CD4-positive, alpha-beta T cell treated with Interleukin-21 for 1 hour (primary cell): Measurements from ENCODE around the gene KCNK2.

Experiments used
- DNase-seq: peaks from one replicate; pipeline ENCODE4 v3.0.0-alpha.2; 2020

KCNK2 gene

DNA sequence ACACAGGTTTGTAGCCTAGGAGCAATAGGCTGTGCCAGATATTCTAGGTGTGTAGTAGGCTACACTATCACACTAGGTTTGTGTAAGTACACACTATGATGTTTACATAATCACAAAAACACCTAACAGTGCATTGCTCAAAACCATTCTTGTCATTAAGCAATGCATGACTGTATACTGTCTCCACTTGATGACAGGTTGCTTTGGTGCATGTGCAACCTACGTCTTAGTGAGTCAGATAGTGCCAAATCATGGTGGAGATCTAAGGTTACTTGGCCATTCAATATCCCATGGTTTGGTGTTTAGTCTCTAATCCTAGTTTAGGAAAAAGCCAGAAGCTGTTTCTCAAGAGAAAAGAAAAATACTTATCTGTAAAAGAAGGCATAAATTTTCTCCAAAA lies 181.1 kb downstream of the KCNK2 start:
- DNase-seq, result no peak

DNA sequence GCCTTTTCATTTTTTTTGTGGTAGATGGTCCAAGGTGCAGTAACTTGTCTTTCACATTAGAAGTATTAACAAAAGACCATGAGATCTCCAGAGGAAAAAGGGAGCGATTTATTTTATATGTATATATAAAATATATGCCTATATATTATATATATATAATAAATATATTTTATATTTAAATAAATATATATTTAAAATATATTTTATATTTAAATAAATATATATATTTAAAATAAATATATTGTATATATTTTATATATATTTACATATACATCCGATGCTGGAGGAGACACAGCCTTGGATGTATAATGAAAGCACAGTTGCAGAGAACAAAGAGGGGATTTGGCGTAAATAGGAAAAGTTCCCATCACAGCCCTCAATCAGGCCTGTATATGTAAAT lies 182.1 kb downstream of the KCNK2 start:
- no peak for DNase-seq

DNA sequence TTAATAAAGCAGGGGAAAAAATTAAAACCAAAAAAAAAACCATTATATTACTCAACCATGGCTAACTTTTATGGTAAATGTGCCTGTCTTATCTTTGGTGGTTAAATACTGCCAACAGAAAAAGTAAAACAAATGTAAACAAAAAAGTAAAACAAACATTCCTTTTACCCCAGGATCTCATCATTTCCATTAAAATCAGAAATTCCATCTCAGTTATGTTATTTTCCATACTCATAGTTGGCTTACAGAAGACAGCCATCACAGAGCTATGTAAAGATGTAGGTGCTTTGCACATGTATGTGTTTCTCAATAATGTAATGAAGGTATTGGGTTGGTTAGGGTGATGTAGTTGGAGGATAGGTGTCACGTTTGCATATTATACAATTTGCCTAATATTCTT lies 185.0 kb downstream of the KCNK2 start:
- DNase-seq, result no peak

DNA sequence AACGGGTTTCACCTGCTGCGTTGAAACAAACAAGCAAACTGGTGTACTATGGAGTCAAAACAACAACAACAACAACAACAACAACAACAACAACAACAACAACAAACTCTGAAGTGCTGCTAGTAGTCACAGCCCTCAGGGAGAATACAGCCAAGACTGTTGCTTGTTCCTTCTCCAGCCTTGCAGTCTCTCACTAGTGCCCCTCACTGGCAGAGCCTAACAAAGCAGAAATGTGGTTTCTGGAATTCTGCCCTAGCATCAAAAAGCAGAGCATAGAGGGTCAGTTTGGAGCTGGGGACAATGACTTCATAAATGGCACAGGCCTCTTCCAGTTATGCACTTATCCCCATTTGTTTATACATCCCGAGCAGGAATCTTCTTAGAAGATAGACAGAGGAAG lies 187.4 kb downstream of the KCNK2 start:
- DNase-seq, result no peak

- no peak for DNase-seq
Observed at GRCh38 chr1:215273838-215274516, 191.4 kb downstream of the KCNK2 start.

GRCh38 chr1:215276582-215276981 lies 194.0 kb downstream of the KCNK2 start:
- no peak for DNase-seq

DNA sequence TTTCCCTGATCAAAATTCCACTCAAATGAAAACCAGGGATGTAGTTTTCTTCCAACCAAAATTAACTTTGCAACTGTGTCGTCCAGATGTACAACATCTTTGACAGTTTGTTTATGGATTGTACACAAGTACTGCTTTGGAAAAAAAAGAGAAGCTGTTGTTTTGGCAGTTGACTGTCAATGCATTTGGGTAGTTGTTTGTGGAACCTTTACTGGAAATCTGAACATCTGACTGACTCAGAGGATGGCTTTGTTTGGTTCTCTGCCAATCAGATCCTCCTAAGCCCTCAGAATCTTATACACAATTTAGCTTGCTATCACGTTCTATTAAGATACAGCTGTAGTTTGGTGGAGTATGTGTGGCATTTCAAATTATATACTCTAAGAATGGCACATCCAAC lies 195.0 kb downstream of the KCNK2 start:
- no peak for DNase-seq

GRCh38 chr1:215279682-215280081 lies 197.1 kb downstream of the KCNK2 start:
- no peak for DNase-seq

GRCh38 chr1:215282557-215282956 lies 200.0 kb downstream of the KCNK2 start:
- DNase-seq, result no peak

GRCh38 chr1:215285013-215285800 lies 202.7 kb downstream of the KCNK2 start:
- no peak for DNase-seq
